DMS53 treated with DMSO at 0.1 percent for 48 hours (cell line): ENCODE data around the gene P2RX4.
"Not testable (repeated sequence)": the region's sequence is repeated elsewhere in the genome, so short reads cannot be mapped to it uniquely, and the experiment has no call there.

ENCODE experiments used
- DNase-seq: peaks from one replicate; lab custom pipeline; 2025; ENCODE audit not compliant: unreplicated experiment; lab: John Stamatoyannopoulos, UW

Gene P2RX4

GRCh38 chr12:121219353-121219986, 9.5 kb downstream of the P2RX4 start:
- no peak for DNase-seq

DNA sequence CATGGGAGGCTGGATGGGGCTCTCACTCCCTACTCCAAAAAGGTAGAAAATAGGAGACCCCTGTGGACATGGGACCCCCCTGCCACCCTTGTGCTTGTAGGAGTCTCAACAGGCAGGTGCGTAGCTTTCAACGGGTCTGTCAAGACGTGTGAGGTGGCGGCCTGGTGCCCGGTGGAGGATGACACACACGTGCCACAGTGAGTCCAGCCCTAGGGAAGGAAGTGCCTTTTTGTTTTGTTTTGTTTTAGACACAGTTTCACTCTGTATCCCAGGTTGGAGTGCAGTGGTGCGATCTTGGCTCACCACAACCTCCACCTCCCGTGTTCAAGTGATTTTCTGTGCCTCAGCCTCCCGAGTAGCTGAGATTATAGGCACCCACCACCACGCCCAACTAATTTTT, 12.9 kb downstream of the P2RX4 start:
- no peak for DNase-seq

DNA sequence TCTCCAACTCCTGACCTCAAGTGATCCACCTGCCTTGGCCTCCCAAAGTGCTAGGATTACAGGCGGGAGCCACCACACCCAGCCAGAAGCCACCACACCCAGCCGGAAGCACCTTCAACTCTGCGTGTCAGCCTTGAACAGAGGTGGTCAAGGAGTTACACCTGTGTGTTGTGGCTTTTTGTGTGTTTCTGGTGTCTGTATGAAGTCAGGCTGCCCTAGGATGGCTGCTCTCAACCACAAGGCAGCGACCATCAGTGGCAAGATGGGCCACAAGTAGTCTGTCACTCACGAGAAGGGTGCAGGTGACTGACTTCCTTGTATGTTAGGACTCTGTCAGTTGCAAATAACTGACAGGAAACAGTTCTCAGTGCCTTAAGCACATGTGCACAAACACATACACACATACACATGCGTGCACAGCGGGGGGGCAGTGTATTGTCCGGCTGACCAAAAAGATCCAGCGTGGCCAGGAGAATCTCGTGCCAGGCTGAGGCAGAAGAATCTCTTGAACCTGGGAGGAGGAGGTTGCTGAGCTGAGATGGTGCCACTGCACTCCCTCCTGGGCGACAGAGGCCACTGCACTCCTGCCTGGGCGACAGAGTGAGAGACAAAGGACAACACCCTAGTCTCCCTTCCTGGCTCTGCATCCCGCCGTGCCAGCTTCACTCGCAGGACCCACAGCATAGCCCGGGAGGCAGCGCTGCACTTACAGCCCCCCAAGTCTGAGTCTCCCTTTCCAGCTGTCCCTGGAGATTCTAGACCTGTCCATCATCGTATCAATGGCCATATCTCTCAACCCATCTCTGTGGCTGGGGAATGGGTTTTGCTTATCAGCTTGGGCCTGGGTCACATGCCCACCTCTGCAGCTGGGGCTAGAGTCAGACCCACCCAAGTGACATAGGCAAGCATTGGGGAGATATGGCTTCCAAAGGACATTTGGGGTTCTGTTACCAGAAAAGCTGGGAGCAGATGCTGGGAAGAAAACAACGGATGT, 13.7 kb downstream of the P2RX4 start:
- DNase-seq: no peak

GRCh38 chr12:121224591-121224990, 14.7 kb downstream of the P2RX4 start:
- no peak for DNase-seq

GRCh38 chr12:121226399-121226798, 16.5 kb downstream of the P2RX4 start:
- no peak for DNase-seq

GRCh38 chr12:121226871-121227270, 16.9 kb downstream of the P2RX4 start:
- not testable (repeated sequence) for DNase-seq

DNA sequence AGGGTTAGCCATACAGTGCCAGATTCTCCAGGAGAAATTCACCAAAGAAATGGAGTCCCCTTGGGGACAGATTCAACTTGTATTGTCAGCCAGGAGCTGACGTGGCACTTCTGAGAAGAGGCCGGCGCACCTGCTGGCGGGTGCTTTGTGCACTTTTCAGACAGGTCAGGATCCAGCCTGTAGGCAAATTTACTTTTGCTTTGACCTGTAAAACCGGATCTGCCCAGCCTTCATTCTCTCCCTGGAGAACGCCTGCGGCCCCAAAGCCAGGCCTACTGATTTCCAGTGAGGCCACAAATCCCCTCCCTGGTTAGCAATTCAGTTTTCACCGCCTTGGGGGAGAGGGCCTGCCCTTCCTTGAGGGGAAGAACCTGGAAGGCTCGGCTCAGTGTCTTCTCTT, 17.4 kb downstream of the P2RX4 start:
- DNase-seq: peak; percentile 97

DNA sequence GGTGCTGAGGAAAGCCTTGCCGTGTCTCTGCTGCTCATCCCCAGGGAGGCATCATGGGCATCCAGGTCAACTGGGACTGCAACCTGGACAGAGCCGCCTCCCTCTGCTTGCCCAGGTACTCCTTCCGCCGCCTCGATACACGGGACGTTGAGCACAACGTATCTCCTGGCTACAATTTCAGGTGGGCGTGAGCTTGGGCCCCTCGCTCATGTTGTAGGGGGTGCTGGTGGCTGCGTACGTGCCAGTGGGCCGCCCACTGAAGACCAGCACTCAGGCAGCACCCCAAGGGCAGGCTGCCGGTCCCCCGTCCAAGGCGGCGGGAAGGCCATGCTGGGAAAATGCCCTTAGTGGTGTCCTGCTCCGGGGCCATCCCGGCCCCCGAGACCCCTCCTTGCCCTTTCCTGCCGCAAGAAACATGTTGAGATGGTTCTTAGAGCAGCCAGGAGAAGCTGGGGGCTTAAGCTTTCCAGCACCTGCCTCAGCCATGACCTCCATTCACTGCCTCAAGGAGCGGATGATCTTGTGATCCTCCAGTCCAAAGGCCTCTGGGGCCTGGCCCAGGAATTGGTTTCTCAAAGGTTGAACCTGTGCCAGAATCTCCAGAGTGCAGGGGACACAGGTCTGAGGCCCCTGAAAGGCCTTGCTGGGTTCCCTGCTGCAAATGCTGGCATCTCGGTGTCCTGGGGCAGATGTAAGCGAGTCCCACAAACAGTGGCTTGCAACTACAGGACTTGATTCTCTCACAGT, 19.2 kb downstream of the P2RX4 start:
- no peak for DNase-seq

DNA sequence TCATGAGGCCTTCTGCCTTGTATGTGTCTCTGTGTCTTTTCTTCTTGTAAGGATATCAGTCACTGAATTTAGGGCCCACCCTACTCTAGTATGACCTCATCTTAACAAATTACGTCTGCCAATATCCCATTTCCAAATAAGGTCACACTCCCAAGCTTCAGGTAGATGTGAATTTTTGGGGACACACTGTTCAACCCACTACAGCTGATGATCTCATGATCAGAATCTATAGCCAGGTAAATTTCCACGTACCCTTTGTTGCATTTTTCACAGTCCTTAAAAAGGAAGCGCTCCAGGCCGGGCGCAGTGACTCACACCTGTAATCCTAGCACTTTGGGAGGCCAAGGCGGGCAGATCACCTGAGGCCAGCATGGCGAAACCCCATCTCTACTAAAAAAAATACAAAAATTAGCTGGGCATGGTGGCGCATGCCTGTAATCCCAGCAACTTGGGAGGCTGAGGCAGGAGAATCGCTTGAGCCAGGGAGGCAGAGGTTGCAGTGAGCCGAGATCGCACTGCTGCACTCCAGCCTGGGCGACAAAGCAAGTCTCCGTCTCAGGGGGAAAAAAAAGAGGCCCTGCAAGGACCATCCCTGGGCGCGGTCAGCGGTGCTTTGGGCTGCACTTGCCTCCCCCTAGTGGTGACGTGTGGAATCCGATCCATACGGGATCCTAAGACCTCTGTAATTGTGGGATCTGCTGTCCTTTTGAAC, 20.1 kb downstream of the P2RX4 start:
- peak; percentile 57 for DNase-seq

GRCh38 chr12:121230538-121230907, 20.6 kb downstream of the P2RX4 start:
- DNase-seq: no peak

DNA sequence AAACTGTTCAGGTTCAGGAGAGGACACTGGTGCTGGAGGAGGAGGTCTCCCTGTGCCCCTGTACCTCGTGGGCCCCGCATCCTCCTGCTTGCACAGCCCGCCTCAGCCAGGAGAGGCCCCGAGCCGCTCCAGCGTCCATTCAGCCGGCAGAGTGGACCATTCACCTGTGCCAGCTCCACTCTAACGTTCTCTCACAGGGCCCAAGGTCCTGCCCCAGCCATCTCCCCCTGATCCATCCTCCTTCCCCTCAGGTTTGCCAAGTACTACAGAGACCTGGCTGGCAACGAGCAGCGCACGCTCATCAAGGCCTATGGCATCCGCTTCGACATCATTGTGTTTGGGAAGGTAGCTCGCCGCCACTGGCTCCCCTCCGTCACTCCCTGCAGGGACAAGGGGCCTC, 22.2 kb downstream of the P2RX4 start:
- DNase-seq: no peak

DNA sequence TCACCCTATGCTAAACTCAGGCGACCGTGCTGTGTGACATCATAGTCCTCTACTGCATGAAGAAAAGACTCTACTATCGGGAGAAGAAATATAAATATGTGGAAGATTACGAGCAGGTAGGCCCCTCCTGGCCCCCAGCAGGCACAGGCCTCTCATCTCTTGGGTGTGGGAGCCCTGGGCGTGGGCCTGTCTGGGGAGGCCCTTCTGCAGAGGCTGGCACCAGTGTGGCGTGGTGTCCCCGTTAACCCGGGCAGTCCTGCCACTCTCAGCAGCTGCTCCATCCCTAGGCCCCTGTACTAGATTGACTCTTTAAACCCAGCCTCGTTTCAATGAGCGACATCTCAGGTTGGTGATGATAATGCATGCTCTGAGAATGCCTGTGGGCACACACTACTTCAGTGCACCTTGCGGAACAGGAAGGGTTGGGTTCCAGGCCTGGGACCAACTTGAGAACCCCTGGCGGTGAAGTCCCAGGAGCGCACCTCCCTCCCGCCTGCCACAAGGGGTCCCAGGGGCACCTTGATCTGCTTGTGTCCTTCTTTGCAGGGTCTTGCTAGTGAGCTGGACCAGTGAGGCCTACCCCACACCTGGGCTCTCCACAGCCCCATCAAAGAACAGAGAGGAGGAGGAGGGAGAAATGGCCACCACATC, 23.2 kb downstream of the P2RX4 start:
- DNase-seq: no peak

GRCh38 chr12:121233628-121234020, 23.7 kb downstream of the P2RX4 start:
- DNase-seq: no peak

DNA sequence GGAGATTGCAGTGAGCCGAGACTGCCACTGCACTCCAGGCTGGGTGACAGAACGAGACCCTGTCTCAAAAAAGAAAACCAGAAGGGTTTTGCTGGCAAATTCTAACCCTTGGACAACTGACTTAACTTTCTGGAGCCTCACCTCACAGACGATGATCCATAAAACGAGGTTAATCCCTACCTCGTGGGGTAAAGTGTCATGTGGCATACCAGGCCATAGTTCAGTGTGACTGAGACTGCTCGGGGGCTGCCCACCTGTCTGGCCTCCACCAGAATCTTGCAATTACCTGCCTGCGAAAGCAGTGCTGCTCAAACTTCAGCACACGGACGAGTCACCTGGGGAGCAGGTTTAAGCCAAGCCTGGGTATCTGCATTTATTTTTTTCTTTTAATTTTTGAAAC, 26.8 kb downstream of the P2RX4 start:
- DNase-seq: no peak

- no peak for DNase-seq
Measured at GRCh38 chr12:121237415-121237814, 27.5 kb downstream of the P2RX4 start.

GRCh38 chr12:121238086-121238485, 28.2 kb downstream of the P2RX4 start:
- no peak for DNase-seq

- peak; percentile 65 for DNase-seq
Measured at GRCh38 chr12:121238604-121239350, 28.8 kb downstream of the P2RX4 start.

GRCh38 chr12:121239351-121240061, 29.6 kb downstream of the P2RX4 start:
- DNase-seq: no peak

DNA sequence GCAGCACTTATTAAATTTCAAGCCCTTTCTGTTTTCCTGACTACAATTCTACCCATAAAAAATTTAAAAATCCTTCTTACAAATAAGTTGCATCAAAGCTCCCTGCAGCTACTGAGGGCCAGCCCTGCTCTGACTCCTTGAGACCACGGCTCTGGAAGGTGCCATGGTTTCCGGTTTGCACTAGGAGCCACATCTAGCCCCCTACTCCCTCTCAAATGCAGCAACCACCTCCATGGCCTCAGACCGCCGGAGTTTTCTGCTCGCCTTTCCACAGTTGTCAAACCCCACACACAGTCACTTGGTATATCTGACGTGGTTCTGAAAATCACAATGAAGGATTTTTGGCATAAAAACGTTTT, 30.1 kb downstream of the P2RX4 start:
- no peak for DNase-seq
